Mammary epithelial cell (primary cell): ENCODE measurements around the gene CATSPERD.

Experiments used
- EZH2 ChIP-seq: IDR thresholded peaks from 2 replicates; pipeline ENCODE4 v1.6.1; 2012; ENCODE audit warnings: low read length, inconsistent platforms, borderline replicate concordance
- TF ChIP-seq, protein P1 (sequence below), 2 donors: IDR thresholded peaks in 1 of 2; conservative IDR thresholded peaks in 1 of 2; 2 replicates each; pipeline ENCODE4 v1.5.1; 2011 to 2012; ENCODE audit warnings: inconsistent platforms in 2 of 2, low read length in 2 of 2, mild to moderate bottlenecking in 2 of 2, control low read depth in 1 of 2, low read depth in 1 of 2; ENCODE audit not compliant: insufficient read depth in 1 of 2; ENCODE audit errors: extremely low read depth in 1 of 2

DNA sequence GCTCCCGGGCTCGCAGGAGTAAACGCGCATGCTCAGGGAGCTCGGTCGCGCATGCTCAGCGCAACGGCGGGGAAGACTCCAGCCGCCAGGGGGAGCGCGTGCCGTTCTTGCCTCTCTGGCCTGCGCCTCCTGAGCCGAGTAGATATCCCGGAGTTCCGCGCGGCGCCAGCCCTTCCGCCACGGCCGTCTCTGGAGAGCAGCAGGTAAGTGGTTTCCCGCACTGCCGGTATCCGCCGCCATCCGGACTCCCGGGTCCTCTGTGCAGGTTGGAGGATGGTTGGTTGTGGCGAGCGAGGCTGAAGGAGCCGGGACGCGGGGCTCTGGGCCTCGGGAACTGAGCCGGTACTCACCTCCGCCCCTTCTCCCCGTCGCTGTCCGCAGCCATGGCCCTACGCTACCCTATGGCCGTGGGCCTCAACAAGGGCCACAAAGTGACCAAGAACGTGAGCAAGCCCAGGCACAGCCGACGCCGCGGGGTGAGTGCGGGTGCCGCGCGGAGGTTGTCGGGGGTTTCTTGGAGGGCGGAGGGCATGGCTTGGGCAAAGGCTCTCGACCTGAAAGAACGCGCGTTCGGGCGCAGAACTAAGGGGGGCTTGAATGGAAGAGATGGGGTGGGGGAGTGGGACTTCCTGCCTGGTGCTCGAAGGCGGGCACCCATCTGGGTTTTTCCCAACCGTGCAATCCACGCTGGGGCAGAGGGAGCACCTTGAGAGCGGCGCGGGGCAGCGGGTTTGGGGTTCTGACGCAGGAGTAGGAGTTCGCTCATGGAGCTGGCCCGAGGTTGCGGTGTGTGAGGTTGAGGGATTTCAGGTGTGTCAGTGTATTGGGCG is 30.1 kb upstream of the CATSPERD start, which contains the start of gene RPL36:
- TF ChIP-seq, protein P1, sequence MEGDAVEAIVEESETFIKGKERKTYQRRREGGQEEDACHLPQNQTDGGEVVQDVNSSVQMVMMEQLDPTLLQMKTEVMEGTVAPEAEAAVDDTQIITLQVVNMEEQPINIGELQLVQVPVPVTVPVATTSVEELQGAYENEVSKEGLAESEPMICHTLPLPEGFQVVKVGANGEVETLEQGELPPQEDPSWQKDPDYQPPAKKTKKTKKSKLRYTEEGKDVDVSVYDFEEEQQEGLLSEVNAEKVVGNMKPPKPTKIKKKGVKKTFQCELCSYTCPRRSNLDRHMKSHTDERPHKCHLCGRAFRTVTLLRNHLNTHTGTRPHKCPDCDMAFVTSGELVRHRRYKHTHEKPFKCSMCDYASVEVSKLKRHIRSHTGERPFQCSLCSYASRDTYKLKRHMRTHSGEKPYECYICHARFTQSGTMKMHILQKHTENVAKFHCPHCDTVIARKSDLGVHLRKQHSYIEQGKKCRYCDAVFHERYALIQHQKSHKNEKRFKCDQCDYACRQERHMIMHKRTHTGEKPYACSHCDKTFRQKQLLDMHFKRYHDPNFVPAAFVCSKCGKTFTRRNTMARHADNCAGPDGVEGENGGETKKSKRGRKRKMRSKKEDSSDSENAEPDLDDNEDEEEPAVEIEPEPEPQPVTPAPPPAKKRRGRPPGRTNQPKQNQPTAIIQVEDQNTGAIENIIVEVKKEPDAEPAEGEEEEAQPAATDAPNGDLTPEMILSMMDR (conservative IDR thresholded peaks at IDR 0.05 in 1 of 2, IDR thresholded peaks at IDR 0.05 in 1 of 2; ENCODE audit: extremely low read depth in 1 of 2, insufficient read depth in 1 of 2, low read depth in 1 of 2, low read length in 2 of 2): peak; percentile 95 to 97
- TF ChIP-seq EZH2: no peak
